ENCODE measurements around the gene ACIN1. TPM values are rescaled to one million over a fixed set of nuclear protein-coding genes. Genes with fewer than 3 reads are reported as not detected.

ACIN1 gene
- total and polyA plus RNA-seq, 3 experiments from 2014 or later, result 15.1 to 198 (median 195) TPM

GRCh38 chr14:23093526-23093925 is 1.4 kb downstream of the ACIN1 start:
- Histone ChIP-seq H3K36me3 (ENCODE audit: insufficient read depth, low read length) (peaks cover 41% of the 10 kb centered on the region), H3K27ac (ENCODE audit: low read depth, low read length) (peak overlapping the region; percentile 97), H3K4me1 (ENCODE audit: insufficient read depth, low read length) (peaks cover 38% of the 10 kb centered on the region), H3K4me3 (ENCODE audit: low read length) (peak overlapping the region; percentile 79), H3K27me3 (ENCODE audit: insufficient read depth, low read length, poor library complexity, severe bottlenecking) (no peaks in the 10 kb centered on the region), H3K9me3 (ENCODE audit: low read length) (no peaks in the 10 kb centered on the region)
- H3K27me3 Mint-ChIP-seq, result no peaks in the 10 kb centered on the region
- no peak overlapping the region for H3K4me3 Mint-ChIP-seq
- no peak for DNase-seq
- peaks cover 11 to 44% (median 38%) of the 10 kb centered on the region in 3 donors for H3K4me1 Mint-ChIP-seq
- CTCF ChIA-PET, result interaction anchor here (1.3 to 5.1 kb wide), 4 partner anchors 8 to 31 kb away, joined by 4 to 35 read pairs (median 18); no protein-coding TSS in a partner anchor
- peaks cover 11 to 53% (median 13%) of the 10 kb centered on the region in 3 donors for H3K36me3 Mint-ChIP-seq
- POLR2A ChIA-PET, result interaction anchor here (2.8 kb wide), 1 partner anchor 27 kb away, joined by 32 read pairs; no protein-coding TSS in a partner anchor
- no peaks in the 10 kb centered on the region for H3K9me3 Mint-ChIP-seq
- H3K27ac Mint-ChIP-seq, result peak overlapping the region in 3 of 8 donors; percentile 1 to 37 (median 19)

- no peaks in the 10 kb centered on the region for H3K9me3 Mint-ChIP-seq
- Histone ChIP-seq H3K4me3 (ENCODE audit: low read length) (peak overlapping the region; percentile 79), H3K4me1 (ENCODE audit: insufficient read depth, low read length) (peaks cover 37% of the 10 kb centered on the region), H3K36me3 (ENCODE audit: insufficient read depth, low read length) (peaks cover 41% of the 10 kb centered on the region), H3K27ac (ENCODE audit: low read depth, low read length) (no peak overlapping the region), H3K27me3 (ENCODE audit: insufficient read depth, low read length, poor library complexity, severe bottlenecking) (no peaks in the 10 kb centered on the region), H3K9me3 (ENCODE audit: low read length) (no peaks in the 10 kb centered on the region)
- peak overlapping the region in 3 of 7 donors; percentile 34 to 61 (median 35) for H3K4me3 Mint-ChIP-seq
- ChIA-PET POLR2A (interaction anchor here (1.3 kb wide), 1 partner anchor 22 kb away, joined by 3 read pairs; no protein-coding TSS in a partner anchor), CTCF (interaction anchor here (0.9 kb wide), 1 partner anchor 24 kb away, joined by 3 read pairs; no protein-coding TSS in a partner anchor)
- no peaks in the 10 kb centered on the region for H3K27me3 Mint-ChIP-seq
- peak overlapping the region in 6 of 8 donors; percentile 1 to 56 (median 16) for H3K27ac Mint-ChIP-seq
- H3K4me1 Mint-ChIP-seq, result peaks cover 9 to 44% (median 33%) of the 10 kb centered on the region in 3 donors
- H3K36me3 Mint-ChIP-seq, result peaks cover 11 to 53% (median 13%) of the 10 kb centered on the region in 3 donors
- no peak for DNase-seq
Observed at GRCh38 chr14:23093104-23093503, 1.8 kb downstream of the ACIN1 start.

- H3K4me1 ChIP-seq (ENCODE audit: insufficient read depth, low read length), result peaks cover 22% of the 10 kb centered on the region
- Mint-ChIP-seq H3K27ac (peak overlapping the region in 2 of 8 donors; percentile 26 to 58), H3K4me3 (no peak overlapping the region), H3K4me1 (peaks cover 21 to 38% (median 33%) of the 10 kb centered on the region in 3 donors), H3K9me3 (no peaks in the 10 kb centered on the region), H3K36me3 (peaks cover 8 to 57% (median 20%) of the 10 kb centered on the region in 3 donors), H3K27me3 (no peaks in the 10 kb centered on the region)
- H3K36me3 ChIP-seq (ENCODE audit: insufficient read depth, low read length), result peaks cover 50% of the 10 kb centered on the region
- H3K9me3 ChIP-seq (ENCODE audit: low read length), result no peaks in the 10 kb centered on the region
- ChIA-PET CTCF (interaction anchor here (0.7 to 2.0 kb wide), 5 partner anchors 15 to 105 kb away, joined by 3 to 6 read pairs (median 3); no protein-coding TSS in a partner anchor), POLR2A (interaction anchor here (0.5 to 1.3 kb wide), 3 partner anchors 20 to 340 kb away, joined by 3 to 4 read pairs (median 3); no protein-coding TSS in a partner anchor)
- no peak overlapping the region for H3K27ac ChIP-seq (ENCODE audit: low read depth, low read length)
- H3K27me3 ChIP-seq (ENCODE audit: insufficient read depth, low read length, poor library complexity, severe bottlenecking), result no peaks in the 10 kb centered on the region
- H3K4me3 ChIP-seq (ENCODE audit: low read length), result no peak overlapping the region
- no peak for DNase-seq
Observed at GRCh38 chr14:23091294-23092225, 3.4 kb downstream of the ACIN1 start.

GRCh38 chr14:23090254-23090636 is 4.7 kb downstream of the ACIN1 start:
- POLR2A ChIA-PET, result no interaction called here
- no peak overlapping the region for H3K4me3 Mint-ChIP-seq
- CTCF ChIA-PET, result interaction anchor here (1.2 to 2.0 kb wide), 5 partner anchors 13 to 33 kb away, joined by 4 to 11 read pairs (median 5); partner anchors contain the start of gene CDH24

DNA sequence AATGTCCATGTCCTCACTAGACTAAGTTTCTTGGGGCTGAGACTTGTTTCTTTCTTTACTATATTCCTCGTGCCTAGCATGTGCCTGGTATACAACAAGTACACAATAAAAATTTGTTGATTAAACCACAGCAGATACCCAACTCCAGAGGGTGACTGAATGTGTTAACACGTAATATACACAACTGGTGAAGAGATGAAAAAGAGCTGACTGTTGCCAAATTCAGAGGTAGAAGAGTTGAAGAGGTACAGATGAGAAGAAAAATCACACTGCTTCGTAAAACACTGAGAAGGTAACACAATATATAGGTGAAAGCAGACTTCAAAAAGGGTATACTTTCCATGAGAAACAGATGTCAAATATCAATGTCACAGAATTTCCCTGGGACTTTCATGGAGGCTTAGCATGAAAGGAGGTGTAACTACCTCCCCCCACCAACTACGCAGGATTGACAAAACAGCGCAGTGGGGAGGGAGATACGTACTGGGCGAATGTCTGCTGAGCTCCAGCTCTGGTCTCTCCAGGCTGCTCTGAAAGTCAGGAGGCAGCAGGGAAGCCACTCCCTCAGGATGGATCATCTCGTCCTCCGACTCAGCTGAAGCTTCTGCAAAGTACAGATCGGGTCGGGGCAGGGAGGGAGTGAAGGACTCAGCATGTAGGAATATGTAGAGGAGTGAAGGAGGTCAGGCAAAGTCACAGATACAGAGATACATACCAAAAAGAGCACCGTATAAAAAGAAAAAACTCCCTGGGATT is 5.3 kb downstream of the ACIN1 start:
- POLR2A ChIA-PET, result no interaction called here
- H3K9me3 Mint-ChIP-seq, result no peaks in the 10 kb centered on the region
- Histone ChIP-seq H3K4me3 (ENCODE audit: low read length) (no peak overlapping the region), H3K9me3 (ENCODE audit: low read length) (no peaks in the 10 kb centered on the region), H3K27ac (ENCODE audit: low read depth, low read length) (no peak overlapping the region), H3K27me3 (ENCODE audit: insufficient read depth, low read length, poor library complexity, severe bottlenecking) (no peaks in the 10 kb centered on the region), H3K4me1 (ENCODE audit: insufficient read depth, low read length) (peaks cover 20% of the 10 kb centered on the region), H3K36me3 (ENCODE audit: insufficient read depth, low read length) (peaks cover 64% of the 10 kb centered on the region)
- H3K36me3 Mint-ChIP-seq, result peaks cover 8 to 76% (median 21%) of the 10 kb centered on the region in 3 donors
- peak overlapping the region in 2 of 7 donors; percentile 6 to 36 for H3K4me3 Mint-ChIP-seq
- H3K27me3 Mint-ChIP-seq, result no peaks in the 10 kb centered on the region
- peak overlapping the region in 3 of 8 donors; percentile 3 to 63 (median 15) for H3K27ac Mint-ChIP-seq
- no peak for DNase-seq
- peaks cover 33 to 45% (median 39%) of the 10 kb centered on the region in 3 donors for H3K4me1 Mint-ChIP-seq
- CTCF ChIA-PET, result interaction anchor here (1.2 to 1.6 kb wide), 4 partner anchors 12 to 32 kb away, joined by 4 to 11 read pairs (median 5); partner anchors contain the start of gene CDH24

More at GRCh38 chr14:23090254-23090636, 4.7 kb downstream of the ACIN1 start:
- H3K27ac Mint-ChIP-seq, result no peak overlapping the region
- DNase-seq, result no peak
- Histone ChIP-seq H3K9me3 (ENCODE audit: low read length) (no peaks in the 10 kb centered on the region), H3K27ac (ENCODE audit: low read depth, low read length) (no peak overlapping the region), H3K4me1 (ENCODE audit: insufficient read depth, low read length) (peaks cover 20% of the 10 kb centered on the region), H3K4me3 (ENCODE audit: low read length) (no peak overlapping the region), H3K27me3 (ENCODE audit: insufficient read depth, low read length, poor library complexity, severe bottlenecking) (no peaks in the 10 kb centered on the region), H3K36me3 (ENCODE audit: insufficient read depth, low read length) (peaks cover 63% of the 10 kb centered on the region)
- peaks cover 31 to 43% (median 37%) of the 10 kb centered on the region in 3 donors for H3K4me1 Mint-ChIP-seq
- H3K36me3 Mint-ChIP-seq, result peaks cover 8 to 70% (median 21%) of the 10 kb centered on the region in 3 donors
- H3K9me3 Mint-ChIP-seq, result no peaks in the 10 kb centered on the region
- H3K27me3 Mint-ChIP-seq, result no peaks in the 10 kb centered on the region

DNA sequence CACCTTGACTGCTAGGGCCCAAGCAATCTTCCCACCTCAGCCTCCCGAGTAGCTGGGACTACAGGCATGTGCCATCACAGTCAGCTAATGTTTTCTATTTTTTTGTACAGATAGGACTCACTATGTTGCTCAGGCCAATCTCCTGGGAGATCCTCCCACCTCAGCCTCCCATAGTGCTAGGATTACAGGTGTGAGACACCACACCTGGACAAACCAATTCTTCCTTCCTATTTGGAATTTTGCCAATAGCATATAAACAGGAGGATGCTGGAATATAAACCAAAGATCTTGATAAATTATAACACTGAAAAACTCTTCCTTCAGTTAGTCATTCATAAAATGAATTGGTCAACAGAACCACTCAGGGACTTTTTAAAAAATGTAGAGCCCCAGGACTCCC is 8.4 kb downstream of the ACIN1 start:
- H3K27me3 ChIP-seq (ENCODE audit: insufficient read depth, low read length, poor library complexity, severe bottlenecking), result no peaks in the 10 kb centered on the region
- no peak overlapping the region for H3K4me3 ChIP-seq (ENCODE audit: low read length)
- Mint-ChIP-seq H3K4me3 (no peak overlapping the region), H3K9me3 (no peaks in the 10 kb centered on the region), H3K4me1 (peaks cover 22 to 47% (median 36%) of the 10 kb centered on the region in 3 donors), H3K36me3 (peaks cover 8 to 77% (median 16%) of the 10 kb centered on the region in 3 donors), H3K27ac (no peak overlapping the region), H3K27me3 (no peaks in the 10 kb centered on the region)
- H3K9me3 ChIP-seq (ENCODE audit: low read length), result no peaks in the 10 kb centered on the region
- no peaks in the 10 kb centered on the region for H3K4me1 ChIP-seq (ENCODE audit: insufficient read depth, low read length)
- CTCF ChIA-PET, result interaction anchor here (1.5 to 2.1 kb wide), 3 partner anchors 8 to 18 kb away, joined by 4 to 9 read pairs (median 6); partner anchors contain the start of genes ACIN1 and C14orf119
- POLR2A ChIA-PET, result no interaction called here
- H3K27ac ChIP-seq (ENCODE audit: low read depth, low read length), result no peak overlapping the region
- no peak for DNase-seq
- peaks cover 60% of the 10 kb centered on the region for H3K36me3 ChIP-seq (ENCODE audit: insufficient read depth, low read length)

GRCh38 chr14:23085458-23085857 is 9.5 kb downstream of the ACIN1 start:
- Mint-ChIP-seq H3K9me3 (no peaks in the 10 kb centered on the region), H3K36me3 (peaks cover 6 to 84% (median 18%) of the 10 kb centered on the region in 3 donors), H3K27ac (peak overlapping the region in 1 of 8 donors; percentile 52), H3K27me3 (no peaks in the 10 kb centered on the region), H3K4me3 (no peak overlapping the region), H3K4me1 (peaks cover 20 to 45% (median 36%) of the 10 kb centered on the region in 3 donors)
- no peaks in the 10 kb centered on the region for H3K4me1 ChIP-seq (ENCODE audit: insufficient read depth, low read length)
- H3K4me3 ChIP-seq (ENCODE audit: low read length), result no peak overlapping the region
- ChIA-PET CTCF (interaction anchor here (0.8 to 2.1 kb wide), 4 partner anchors 9 to 36 kb away, joined by 3 to 9 read pairs (median 5); partner anchors contain the start of genes ACIN1 and C14orf119), POLR2A (no interaction called here)
- no peaks in the 10 kb centered on the region for H3K27me3 ChIP-seq (ENCODE audit: insufficient read depth, low read length, poor library complexity, severe bottlenecking)
- DNase-seq, result no peak
- H3K9me3 ChIP-seq (ENCODE audit: low read length), result no peaks in the 10 kb centered on the region
- no peak overlapping the region for H3K27ac ChIP-seq (ENCODE audit: low read depth, low read length)
- peaks cover 69% of the 10 kb centered on the region for H3K36me3 ChIP-seq (ENCODE audit: insufficient read depth, low read length)

All from CD8-positive, alpha-beta memory T cell (primary cell).